ENCODE data around the gene LOC101059915.
"Not testable (repeated sequence)": the region's sequence is repeated elsewhere in the genome, so short reads cannot be mapped to it uniquely, and the experiment has no call there.

The LOC101059915 gene

DNA sequence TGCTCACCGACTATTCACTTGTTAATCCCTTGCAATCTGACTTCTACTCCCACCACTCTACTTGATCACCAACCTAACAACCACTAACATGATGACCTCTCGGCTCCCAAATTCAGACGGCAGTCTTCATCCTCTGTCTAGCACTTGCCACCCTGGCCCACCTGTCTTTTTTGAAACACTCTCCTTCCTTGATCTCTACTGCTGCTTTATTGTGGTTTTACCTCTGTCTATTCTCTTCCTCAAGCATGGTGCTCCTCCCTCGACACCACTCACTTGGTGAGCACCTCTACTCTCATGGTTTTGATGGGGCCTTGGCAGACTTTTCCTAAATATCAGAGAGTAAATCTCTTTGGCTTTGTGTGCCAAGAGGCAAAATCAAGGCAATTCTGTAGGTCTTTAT is 27.3 kb upstream of the LOC101059915 start:
- no peak for DNase-seq (ENCODE audit: low read depth)

DNA sequence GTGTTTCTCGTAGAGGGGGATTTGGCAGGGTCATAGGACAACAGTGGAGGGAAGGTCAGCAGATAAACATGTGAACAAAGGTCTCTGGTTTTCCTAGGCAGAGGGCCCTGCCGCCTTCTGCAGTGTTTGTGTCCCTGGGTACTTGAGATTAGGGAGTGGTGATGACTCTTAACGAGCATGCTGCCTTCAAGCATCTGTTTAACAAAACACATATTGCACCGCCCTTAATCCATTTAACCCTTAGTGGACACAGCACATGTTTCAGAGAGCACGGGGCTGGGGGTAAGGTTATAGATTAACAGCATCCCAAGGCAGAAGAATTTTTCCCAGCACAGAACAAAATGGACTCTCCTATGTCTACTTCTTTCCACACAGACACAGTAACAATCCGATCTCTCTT is 22.9 kb upstream of the LOC101059915 start:
- DNase-seq (ENCODE audit: low read depth): not testable (repeated sequence)

DNA sequence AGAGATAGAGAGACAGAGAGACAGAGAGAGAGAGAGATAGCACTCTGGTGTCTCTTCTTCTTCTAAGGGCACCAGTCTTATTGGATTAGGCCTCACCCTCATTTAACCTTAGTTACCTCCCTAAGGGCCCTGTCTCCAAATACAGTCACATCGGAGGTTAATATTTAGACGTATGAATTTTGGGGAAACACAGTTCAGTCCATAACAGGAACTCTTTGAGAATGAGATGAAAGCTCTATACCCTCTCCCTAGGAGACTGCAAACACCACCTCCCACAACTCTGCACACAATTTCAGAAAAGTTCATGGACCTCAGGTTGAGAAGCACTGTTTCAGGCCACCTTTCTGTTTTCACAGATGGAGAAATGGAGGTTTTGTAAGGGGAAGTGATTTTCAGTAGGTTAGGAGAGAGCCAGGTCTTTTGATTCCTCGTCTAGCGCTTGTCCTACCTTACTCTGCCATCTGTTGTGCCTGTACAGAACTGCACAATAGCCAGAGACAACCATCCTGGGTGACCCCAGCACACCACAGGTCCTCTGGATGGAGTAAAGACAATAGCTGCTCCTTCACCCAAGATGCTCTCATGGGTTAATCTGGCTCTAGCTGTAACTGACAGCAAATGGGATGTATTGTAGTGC is 16.9 kb upstream of the LOC101059915 start:
- DNase-seq (ENCODE audit: low read depth): no peak

DNA sequence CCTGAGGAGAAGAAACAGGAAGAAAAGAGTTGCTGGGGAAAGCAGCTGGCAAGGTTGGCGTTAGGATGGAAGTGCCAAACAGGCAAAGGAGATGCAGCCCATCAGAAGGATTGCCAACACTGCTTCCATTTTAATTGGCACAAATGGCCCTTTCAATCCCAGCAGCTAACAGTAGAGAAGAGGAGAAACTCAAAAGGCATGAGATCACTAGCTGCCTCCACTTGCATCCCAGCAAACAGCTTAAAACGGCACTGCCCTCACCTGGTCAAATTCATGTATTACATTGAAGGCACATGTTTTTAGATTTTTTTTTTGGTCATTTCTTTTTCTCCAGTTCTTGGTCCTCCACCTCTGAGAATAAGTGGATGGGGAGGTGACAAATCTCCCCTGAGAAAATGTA is 14.9 kb upstream of the LOC101059915 start:
- peak; percentile 26 for DNase-seq (ENCODE audit: low read depth)

DNA sequence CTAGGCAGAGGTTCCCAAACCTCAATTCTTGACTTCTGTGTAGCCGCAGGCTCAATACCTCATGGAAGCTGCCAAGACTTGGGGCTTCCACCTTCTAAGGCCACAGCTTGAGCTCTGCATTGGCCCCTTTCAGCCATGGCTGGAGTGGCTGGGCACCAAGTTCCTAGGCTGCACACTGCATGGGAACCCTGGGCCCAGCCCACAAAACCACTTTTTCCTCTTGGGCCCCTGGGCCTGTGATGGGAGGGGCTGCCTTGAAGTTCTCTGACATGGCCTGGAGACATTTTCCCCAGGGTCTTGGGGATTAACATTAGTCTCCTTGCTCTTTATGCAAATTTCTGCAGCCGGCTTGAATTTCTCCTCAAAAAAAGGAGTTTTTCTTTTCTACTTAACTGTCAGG is 14.0 kb upstream of the LOC101059915 start:
- DNase-seq (ENCODE audit: low read depth): no peak

DNA sequence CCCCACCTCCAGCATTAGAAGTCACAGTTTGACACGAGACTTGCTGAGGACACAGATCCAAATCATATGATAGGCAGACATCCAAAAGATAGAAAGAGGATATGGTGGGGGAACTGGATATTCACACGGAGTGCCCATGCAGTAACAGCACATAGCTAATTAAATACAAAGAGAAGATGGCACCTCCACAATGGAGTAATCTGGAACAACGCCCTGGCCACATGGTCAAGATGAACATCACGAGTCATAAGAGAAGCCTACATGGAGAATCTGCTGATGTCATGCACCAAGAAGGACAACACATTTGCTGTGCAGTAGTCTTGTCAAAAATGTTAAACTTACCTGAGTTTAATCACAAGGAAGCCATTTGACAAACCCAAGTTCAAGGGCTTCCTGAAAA is 10.1 kb upstream of the LOC101059915 start:
- DNase-seq (ENCODE audit: low read depth): no peak

DNA sequence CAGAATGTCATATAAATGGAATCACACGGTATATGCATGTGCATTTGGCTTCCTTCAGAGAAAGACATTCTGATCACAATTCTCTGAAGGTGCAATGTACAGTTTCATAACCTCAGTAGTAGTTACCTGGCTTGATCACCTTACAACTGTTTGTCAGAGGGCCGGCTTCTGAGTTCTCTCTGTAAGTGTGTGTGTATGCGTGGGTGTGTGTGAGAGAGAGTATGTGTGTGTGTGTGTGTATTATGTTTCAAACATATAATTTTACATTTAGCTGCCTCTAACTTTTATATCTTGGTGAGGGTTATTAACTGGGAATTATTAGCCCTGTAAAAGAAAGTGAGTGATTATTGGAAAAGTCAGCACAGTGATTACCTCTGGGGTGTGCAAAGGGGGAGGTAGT is 8.0 kb upstream of the LOC101059915 start:
- no peak for DNase-seq (ENCODE audit: low read depth)

DNA sequence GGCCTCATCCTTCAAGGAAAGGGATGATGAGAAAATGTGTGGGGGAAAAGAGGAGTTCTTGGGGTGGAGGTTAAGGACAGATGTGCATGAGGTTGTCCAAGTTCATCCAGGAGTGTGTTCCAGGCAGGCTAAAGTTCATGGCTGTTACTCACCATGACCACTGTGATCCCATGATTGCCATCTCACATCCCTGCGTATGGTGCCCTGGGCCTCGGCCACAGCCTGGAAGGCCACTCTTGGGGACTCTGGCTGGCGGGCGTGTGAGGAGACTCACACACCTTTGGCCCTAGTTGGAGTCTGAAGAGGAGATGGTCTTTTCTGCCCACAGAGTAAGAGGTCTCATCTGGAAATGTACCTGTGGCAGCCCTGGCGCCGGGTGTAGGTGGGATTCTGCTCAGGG is 7.4 kb upstream of the LOC101059915 start:
- no peak for DNase-seq (ENCODE audit: low read depth)

DNA sequence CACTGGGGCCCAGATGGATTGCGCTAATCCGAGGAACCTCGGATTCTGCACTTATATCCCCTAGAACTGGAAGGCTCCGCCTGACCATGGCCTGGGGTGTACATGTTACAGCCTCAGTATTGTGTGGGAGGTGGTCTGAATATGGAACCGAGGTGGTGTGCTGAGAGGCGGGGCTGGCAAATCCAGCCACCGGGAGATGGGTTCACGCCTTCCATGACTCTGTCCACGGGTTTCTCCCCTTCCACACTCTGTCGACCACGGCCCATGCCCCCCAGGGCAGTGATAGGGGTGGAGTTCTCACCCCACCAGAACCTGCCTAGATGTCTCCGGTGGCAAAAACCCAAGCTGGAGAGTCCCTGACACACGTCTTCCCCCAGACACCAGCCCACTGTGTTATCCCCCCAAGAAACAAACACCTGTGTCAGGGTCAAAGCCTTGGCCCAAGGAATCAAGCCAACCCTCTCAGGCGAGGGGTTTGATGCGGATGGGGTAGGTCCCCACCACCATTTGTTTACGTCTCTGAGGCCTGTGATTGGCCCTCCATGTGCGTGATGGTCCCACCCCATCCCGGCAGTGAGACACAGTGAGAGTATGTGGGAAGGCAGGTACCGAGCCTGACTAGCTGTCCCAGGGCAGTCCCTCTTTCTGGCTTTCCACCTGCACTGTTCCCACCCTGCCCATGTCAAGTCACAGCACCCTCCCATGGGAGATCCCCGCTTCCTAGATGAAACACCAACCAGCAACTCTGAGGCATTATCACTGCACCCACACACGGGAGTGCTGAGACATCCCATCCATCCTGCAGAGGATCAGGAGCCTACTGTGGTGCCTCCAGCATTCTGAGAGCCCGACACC is 6.6 kb upstream of the LOC101059915 start:
- no peak for DNase-seq (ENCODE audit: low read depth)

DNA sequence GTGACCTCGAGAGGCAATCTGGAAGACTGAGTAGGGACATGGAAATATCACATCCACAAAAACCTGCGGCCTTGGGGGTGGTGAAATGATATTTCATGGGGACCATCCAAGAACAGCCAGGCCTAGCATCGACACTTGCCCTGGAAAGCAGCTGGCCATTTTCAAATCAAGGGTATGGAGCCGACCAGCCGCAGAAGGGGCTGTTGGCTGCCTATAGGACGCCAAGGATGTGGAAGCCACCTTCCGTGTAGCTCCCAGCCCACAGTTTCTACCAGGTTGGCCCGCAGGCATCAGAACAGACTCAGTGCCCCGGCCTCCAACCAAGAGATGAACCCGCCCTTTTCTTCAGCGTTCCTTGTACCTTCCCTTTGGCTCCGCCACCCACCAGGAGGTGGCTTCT is 5.4 kb upstream of the LOC101059915 start:
- DNase-seq (ENCODE audit: low read depth): no peak

DNA sequence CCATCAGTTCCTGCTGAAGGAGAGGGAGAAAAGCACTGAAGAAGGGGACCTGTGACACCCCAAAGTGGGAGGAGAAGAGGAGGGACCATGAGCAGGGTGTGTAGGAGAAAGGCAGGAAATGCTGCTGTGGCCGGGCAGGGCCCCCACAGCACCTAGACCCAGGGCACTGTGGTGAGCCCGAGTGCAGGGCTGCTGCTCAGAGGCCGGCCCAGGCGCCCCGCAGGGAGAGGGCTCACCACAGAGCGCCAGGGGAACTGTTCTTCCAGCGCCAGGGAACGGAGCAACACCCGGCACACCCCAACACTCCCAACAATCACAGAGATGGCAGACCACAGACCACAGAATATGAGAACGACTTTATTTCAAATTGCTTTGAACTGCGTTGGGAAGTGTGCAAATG is 4.7 kb upstream of the LOC101059915 start:
- not testable (repeated sequence) for DNase-seq (ENCODE audit: low read depth)

DNA sequence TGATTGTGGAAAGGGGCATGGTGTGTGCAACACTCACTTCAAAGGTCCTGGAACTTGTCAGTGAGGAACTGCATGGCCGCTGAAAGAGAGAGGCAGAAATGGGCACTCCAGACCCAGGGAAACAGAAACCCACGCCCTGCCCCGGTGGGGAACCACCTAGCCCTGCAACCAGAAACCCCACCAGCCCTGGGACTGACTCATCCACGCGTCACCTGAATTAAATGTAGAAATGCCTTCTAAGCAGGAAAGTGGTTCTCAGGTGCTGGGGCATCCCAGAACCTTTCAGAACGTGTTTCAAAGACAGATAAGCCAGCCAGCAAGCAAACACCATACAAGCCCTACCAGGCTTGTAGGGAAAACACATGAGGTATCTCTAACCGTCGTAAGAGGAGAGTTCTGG is 4.1 kb upstream of the LOC101059915 start:
- DNase-seq (ENCODE audit: low read depth): peak; percentile 45

DNA sequence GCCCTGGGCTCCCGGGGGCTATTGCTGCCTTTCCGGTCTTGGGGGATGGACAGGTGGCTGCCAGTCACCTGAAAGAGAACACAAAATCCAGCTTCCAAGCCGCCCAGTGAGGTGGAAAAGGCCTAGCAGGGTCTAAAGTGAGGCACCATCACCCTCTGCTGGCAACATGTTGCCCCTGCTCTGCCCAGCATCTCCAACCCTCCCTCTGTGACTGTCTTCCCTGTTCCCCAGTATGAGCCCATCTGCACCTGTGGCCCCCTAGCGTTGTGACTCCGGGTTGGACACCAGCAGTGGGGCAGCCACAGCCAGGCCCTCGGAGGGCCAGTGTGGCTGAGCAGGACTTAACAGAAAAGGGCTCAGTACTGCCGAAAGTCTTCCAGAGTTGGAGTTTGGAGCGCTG is 3.1 kb upstream of the LOC101059915 start:
- DNase-seq (ENCODE audit: low read depth): not testable (repeated sequence)

DNA sequence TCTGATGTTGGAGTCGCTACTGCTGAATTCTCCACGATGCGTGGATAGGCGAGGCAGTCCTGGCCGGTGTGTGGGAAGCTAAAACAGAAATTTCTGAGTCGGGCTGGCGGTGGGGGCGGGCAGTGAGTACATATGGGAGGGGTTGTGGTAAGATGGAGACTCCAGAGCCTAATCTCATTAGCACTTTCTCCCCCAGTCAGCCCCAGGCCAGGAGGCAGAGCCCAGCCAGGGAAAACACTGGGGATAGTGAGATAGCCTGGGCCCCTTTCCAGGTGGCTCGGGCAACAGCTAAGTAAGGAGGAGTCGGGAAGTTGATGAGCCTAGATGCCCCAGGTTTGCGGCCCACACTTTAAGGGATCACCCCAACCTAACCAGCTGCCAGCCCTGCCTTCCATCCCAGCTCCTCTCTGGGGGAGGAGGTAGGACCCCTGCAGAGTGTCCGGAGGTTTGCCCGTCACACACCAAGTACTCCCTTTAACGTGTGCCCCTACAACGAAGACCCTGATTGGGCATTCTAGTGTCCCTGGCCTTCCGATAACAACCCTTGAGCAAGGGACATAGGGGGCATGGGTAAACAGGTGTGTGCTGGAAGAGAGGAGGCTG is 2.4 kb upstream of the LOC101059915 start:
- no peak for DNase-seq (ENCODE audit: low read depth)

DNA sequence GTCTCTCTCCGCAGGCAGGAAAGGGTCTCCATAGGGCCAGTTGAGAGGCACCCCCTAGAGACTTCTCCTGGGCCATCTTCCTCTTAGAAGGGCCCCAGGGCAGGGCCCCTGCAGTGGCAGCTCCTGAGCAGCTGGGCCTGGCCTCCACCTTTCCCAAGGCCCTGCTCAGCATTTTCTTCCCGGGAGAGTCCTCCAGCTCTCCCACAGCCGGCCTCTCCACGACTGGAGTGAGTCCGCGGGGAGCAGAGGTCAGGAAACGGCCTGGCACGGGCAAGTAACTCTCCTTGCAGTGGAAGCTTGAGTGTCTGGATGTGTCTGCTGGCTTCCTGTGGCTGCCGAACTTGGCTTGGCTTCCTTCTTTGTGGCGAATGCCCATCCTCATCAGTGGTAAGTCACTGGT is 1.6 kb upstream of the LOC101059915 start:
- no peak for DNase-seq (ENCODE audit: low read depth)

DNA sequence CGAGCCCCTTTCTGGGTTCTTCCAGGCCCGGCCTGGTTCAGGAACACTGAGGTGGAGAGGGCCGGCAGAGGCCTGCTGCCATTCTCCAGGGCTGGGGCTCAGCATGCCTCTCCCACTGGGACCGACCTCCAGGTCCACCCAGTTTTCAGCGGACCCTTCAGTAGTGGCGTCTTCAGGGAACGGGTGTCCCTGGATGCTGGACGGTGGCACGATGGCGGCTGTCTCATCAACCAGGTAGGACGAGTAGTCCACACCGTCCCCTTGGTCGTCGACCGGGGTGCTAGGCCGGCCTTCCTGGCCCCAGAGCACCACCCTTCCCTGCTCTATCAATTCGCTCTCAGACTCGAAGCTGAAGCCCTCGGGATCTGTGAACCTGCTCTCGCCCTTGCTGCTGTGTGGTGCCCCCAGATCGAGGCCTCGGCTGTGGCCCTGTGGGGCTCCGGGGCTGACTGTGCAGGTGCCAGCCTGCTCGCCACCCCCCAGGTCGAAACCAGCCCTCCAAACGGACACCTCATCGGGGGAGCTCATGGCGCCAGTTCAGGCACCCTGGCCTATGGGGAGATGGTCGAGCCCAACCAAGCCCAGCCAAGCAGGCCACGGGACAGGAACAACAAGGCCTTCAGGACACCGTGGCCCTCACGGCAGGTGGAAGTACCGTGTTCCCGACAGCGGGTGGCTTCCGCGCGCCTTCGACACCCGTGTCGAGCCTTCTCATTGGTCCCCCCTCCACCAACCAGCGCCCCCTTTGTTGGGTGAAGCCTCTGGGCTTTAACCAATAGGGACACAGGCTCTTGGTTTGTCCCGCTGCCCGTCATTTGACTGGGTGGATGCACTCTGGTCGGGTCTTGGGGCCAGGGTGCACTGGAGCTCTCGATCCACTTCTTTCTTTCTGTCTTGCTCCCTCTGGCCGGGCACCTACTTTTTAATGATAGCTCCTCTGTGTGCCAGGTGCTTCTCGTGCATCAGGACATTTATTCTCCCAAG is 814 bp upstream of the LOC101059915 start:
- no peak for DNase-seq (ENCODE audit: low read depth)

DNA sequence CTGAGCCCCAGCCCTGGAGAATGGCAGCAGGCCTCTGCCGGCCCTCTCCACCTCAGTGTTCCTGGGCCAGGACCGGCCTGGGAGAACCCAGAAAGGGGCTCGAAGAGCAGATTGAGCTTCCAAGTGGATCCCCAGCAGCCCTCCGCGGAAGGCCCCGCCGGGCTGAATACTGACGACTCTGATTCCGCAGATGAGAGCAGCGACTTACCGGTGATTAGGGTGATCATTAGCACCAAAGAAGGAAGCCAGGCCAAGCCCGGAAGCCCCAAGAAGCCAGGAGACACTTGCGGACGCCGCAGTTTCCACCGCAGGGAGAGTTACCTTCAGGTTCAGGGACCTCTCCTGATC is 876 bp downstream of the LOC101059915 start:
- DNase-seq (ENCODE audit: low read depth): no peak

DNA sequence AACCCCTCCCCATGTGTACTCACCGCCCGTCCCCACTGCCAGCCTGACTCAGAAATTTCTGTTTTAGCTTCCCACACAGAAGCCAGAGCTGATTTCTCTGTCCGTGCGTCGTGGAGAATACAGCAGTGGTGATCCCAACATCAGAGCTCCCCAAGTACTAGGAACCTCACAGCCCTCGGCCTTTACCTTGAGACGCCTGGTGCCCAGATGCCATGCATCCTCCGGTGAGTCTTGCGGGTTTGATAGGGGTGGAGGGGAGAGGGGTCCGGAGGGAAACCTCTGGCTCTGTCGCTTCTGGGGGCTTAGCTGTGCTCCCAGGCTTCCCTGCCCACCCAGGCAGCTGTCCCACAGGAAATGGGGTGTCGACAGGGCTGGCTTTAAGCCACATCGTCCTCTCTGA is 2.1 kb downstream of the LOC101059915 start:
- DNase-seq (ENCODE audit: low read depth): no peak

DNA sequence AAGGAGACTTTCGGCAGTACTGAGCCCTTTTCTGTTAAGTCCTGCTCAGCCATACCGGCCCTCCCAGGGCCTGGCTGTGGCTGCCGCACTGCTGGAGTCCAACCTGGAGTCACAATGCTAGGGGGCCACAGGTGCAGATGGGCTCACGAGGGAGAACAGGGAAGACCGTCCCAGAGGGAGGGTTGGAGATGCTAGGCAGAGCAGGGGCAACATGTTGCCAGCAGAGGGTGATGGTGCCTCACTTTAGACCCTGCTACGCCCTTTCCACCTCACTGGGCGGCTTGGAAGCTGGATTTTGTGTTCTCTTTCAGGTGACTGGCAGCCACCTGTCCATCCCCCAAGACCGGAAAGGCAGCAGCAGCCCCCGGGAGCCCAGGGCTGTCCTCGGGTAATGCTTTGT is 2.6 kb downstream of the LOC101059915 start:
- not testable (repeated sequence) for DNase-seq (ENCODE audit: low read depth)

DNA sequence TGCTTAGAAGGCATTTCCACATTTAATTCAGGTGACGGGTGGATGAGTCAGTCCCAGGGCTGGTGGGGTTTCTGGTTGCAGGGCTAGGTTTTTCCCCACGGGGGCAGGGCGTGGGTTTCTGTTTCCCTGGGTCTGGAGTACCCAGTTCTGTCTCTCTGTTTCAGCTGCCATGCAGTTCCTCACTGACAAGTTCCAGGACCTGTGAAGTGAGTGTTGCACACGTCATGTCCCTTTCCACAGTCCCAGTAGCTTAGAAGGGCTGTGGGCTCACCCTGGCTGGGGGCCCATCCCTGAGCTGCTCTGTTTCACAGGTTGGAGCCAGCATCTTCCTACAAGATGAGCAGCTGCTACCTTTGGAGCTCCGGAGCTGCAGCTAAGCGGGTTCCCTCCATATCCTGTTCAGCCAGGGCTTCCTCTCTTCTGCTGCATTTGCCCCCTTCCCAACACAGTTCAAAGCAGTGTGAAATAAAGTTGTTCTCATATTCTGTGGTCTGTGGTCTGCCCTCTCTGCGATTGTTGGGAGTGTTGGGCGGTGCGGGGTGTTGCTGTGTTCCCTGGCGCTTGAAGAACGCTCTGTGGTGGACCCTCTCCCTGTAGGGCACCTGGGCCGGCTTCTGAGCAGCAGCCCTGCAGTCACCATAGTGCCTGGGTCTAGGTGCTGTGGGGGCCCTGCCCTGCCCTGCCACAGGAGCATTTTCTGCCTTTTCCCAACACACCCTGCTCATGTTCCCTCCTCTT is 3.9 kb downstream of the LOC101059915 start:
- peak; percentile 48 for DNase-seq (ENCODE audit: low read depth)

DNA sequence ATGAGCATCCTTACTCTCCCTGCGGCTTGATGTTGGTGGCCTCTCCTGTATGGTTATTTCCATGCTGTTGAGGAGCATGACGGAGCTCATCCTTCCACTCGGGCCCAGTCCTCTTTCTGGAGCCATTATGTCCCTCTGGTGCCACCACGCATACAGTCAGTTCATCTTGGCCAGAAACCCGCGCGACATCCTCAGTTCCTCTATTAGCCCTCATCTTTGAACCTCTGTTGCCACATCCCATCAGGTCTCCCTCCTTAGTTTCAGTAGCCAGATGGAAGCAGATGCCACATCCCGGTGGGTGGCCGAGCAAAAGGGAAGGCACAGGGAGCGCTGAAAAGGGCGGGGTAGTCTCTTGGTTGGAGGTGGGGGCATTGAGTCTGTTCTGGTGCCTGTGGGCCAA is 4.6 kb downstream of the LOC101059915 start:
- no peak for DNase-seq (ENCODE audit: low read depth)
